GM18511 (cell line): ENCODE measurements around the gene HOTAIR.

Experiments
- ATAC-seq: cut with Tn5 transposase; IDR thresholded peaks from one replicate; pipeline ENCODE4 v1.9.1; 2021; ENCODE audit warnings: mild to moderate bottlenecking, moderate library complexity; ENCODE audit not compliant: unreplicated experiment

The HOTAIR gene

GRCh38 chr12:54000116-54001114 is 25.7 kb upstream of the HOTAIR start, which contains the start of gene HOXC9:
HOXC9 (plus strand) TSS chr12:54000161; CDS start chr12:54000189, 28 bp downstream.
- ATAC-seq = no peak

- ATAC-seq = no peak
Measured at GRCh38 chr12:53999559-54000115, 24.9 kb upstream of the HOTAIR start.

GRCh38 chr12:53998900-53999236 is 24.1 kb upstream of the HOTAIR start:
- ATAC-seq = no peak

GRCh38 chr12:53998110-53998899 is 23.6 kb upstream of the HOTAIR start:
- no peak for ATAC-seq

- ATAC-seq = no peak
Measured at GRCh38 chr12:53997204-53998109, 22.7 kb upstream of the HOTAIR start.

- no peak for ATAC-seq
Measured at GRCh38 chr12:53996240-53997203, 21.8 kb upstream of the HOTAIR start.

GRCh38 chr12:53995378-53996239 is 20.9 kb upstream of the HOTAIR start:
- no peak for ATAC-seq

GRCh38 chr12:53995002-53995377 is 20.2 kb upstream of the HOTAIR start:
- ATAC-seq = no peak

GRCh38 chr12:53994264-53995001 is 19.7 kb upstream of the HOTAIR start:
- no peak for ATAC-seq

- no peak for ATAC-seq
Measured at GRCh38 chr12:53994009-53994263, 19.2 kb upstream of the HOTAIR start.

GRCh38 chr12:53993162-53994008 is 18.6 kb upstream of the HOTAIR start:
- no peak for ATAC-seq

- ATAC-seq = no peak
Measured at GRCh38 chr12:53992377-53992889, 17.7 kb upstream of the HOTAIR start.

- no peak for ATAC-seq
Measured at GRCh38 chr12:53991077-53991460, 16.3 kb upstream of the HOTAIR start.

GRCh38 chr12:53990311-53991076 is 15.7 kb upstream of the HOTAIR start:
- no peak for ATAC-seq

GRCh38 chr12:53989227-53990113 is 14.7 kb upstream of the HOTAIR start:
- ATAC-seq = no peak
